GM12872 (cell line): ENCODE measurements around the gene TEKT5.
A peak's percentile ranks its signal among the peaks of the same experiment; 100 is the strongest.

Experiments used
- CTCF ChIP-seq: IDR thresholded peaks from 3 replicates; pipeline ENCODE4 v1.5.1; 2011; ENCODE audit warnings: low read depth, mild to moderate bottlenecking, low read length, moderate library complexity; ENCODE audit not compliant: insufficient read depth

The TEKT5 gene

GRCh38 chr16:10671729-10672128 lies 23.0 kb downstream of the TEKT5 start:
- no peak for TF ChIP-seq CTCF

GRCh38 chr16:10669791-10670190 lies 24.9 kb downstream of the TEKT5 start:
- no peak for TF ChIP-seq CTCF

GRCh38 chr16:10668322-10669045 lies 26.2 kb downstream of the TEKT5 start:
- TF ChIP-seq CTCF, result peak; percentile 74

- no peak for TF ChIP-seq CTCF
These were observed 27.5 kb downstream of the TEKT5 start for GRCh38 chr16:10667239-10667638.

- no peak for TF ChIP-seq CTCF
These were observed 28.4 kb downstream of the TEKT5 start for GRCh38 chr16:10666291-10666690.

- TF ChIP-seq CTCF, result no peak
These were observed 29.6 kb downstream of the TEKT5 start for GRCh38 chr16:10665166-10665565.

- no peak for TF ChIP-seq CTCF
These were observed 30.0 kb downstream of the TEKT5 start for GRCh38 chr16:10664720-10665126.
